Measurements from ENCODE around the gene SRD5A1. TPM values are rescaled to one million over a fixed set of nuclear protein-coding genes. Genes with fewer than 3 reads are reported as not detected.
"Not testable (repeated sequence)": the region's sequence is repeated elsewhere in the genome, so short reads cannot be mapped to it uniquely, and the experiment has no call there.

Gene SRD5A1
- total RNA-seq, 2 experiments from 2014 or later, result 15.9 to 20.4 TPM

DNA sequence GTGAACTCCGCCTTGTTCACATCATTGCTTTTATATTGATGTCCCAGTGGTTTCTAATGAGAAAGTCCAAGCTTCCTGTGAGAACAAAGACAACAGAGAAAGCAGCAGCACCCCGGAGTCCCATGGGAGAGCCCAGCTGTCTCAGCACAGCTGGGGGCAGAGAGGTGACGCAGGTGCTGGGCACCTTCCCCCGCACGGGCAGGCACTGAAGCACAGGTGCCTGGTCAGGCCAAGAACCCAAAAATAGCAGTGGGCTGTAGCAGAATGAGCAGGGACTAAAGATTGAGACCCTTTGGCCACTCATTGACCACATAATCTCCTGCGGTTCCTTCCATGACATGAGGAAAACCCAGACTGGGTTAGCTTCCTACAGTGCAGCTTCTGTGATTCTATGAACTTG lies 18.8 kb downstream of the SRD5A1 start:
- ChIA-PET POLR2A (no interaction called here), CTCF (no interaction called here)
- Mint-ChIP-seq H3K36me3 (ENCODE audit: low read depth) (peaks cover 44% of the 10 kb centered on the region), H3K27ac (no peak overlapping the region), H3K4me3 (no peak overlapping the region), H3K9me3 (ENCODE audit: insufficient read depth) (peaks cover 20% of the 10 kb centered on the region), H3K4me1 (ENCODE audit: low read depth) (peaks cover 5% of the 10 kb centered on the region), H3K27me3 (ENCODE audit: low read depth) (no peaks in the 10 kb centered on the region)
- DNase-seq, result no peak
- ATAC-seq, result no peak

DNA sequence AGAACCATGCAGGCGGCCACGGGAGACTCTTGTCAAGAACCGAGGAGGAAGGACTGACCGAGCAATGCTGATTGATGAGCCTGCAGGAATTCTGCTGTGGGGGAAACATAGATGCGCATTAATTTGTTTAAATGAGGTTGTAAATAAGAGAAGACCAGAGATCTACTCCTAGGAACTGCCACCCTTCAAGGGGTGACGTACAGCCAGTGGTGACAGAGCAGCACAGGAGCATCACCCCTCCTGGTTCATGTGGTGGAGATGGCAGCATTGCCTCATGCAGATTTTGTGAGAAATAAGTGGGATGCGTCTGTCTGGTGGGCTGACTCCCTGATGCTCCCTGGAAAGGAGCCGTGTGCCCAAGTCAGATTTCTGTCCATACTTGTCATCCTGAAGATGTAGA lies 22.2 kb downstream of the SRD5A1 start:
- DNase-seq, result no peak
- Mint-ChIP-seq H3K27ac (no peak overlapping the region), H3K4me3 (no peak overlapping the region), H3K36me3 (ENCODE audit: low read depth) (peaks cover 51% of the 10 kb centered on the region), H3K4me1 (ENCODE audit: low read depth) (peaks cover 7% of the 10 kb centered on the region), H3K9me3 (ENCODE audit: insufficient read depth) (peaks cover 21% of the 10 kb centered on the region), H3K27me3 (ENCODE audit: low read depth) (no peaks in the 10 kb centered on the region)
- no peak for ATAC-seq
- ChIA-PET CTCF (no interaction called here), POLR2A (no interaction called here)

DNA sequence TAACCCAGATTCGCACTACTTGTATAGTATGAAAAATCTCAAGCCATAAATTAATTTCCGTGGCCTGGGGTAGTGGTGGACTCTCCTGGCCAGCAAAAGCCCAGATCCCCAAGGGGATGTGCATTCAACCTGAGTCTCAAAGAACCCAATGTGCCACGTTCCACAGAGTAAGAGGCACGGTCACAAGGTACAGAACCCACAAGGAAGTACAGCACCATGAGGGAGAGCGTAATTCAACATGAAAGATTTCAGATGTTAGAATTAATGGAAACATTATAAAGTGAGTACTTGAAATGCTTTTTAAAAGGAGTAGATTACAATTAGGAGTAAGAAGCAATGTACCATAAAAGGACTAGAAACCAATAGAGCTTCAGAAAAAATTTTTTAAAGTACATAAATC lies 23.4 kb downstream of the SRD5A1 start:
- ChIA-PET POLR2A (no interaction called here), CTCF (no interaction called here)
- no peak overlapping the region for H3K27ac Mint-ChIP-seq
- no peak overlapping the region for H3K4me3 Mint-ChIP-seq
- ATAC-seq, result no peak
- peaks cover 7% of the 10 kb centered on the region for H3K4me1 Mint-ChIP-seq (ENCODE audit: low read depth)
- peaks cover 21% of the 10 kb centered on the region for H3K9me3 Mint-ChIP-seq (ENCODE audit: insufficient read depth)
- H3K36me3 Mint-ChIP-seq (ENCODE audit: low read depth), result peaks cover 51% of the 10 kb centered on the region
- H3K27me3 Mint-ChIP-seq (ENCODE audit: low read depth), result no peaks in the 10 kb centered on the region
- DNase-seq, result no peak

DNA sequence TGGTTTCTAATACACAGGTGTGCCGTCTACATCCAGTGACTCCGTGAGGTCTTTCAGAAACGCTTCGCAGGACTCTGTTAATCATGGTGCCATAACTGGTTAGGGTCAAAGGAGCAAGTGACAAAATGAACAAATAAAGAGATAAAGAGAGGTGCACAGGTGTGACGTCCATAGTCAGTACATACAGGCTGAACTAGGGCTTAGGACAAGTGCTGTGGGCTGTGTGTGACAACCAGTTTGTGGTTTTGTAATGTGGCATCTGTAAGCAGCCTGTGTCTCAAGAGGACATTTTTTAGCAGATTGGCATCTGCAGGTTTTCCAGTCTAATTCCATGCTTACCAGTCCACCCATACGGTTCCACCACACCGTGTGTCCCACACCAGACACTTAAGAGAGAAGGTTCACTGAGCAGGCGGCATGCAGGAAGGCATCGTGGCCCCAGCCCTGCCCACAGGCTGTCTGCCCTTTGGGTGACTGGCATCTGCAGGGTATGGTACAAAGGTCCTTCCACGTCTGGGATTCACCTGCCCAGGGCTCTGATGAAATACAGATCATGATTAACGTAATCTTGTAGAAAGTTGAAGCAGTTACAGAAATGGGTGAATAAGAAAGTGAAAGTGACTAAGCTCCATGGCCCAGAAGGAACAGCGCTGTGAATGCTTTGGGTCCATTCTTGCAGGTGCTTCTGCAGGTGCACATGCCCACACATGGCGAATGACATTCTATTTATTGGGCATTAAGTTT lies 26.9 kb downstream of the SRD5A1 start:
- H3K4me3 Mint-ChIP-seq, result no peak overlapping the region
- ATAC-seq (no peak), DNase-seq (no peak)
- ChIA-PET POLR2A (no interaction called here), CTCF (no interaction called here)
- H3K36me3 Mint-ChIP-seq (ENCODE audit: low read depth), result peaks cover 39% of the 10 kb centered on the region
- no peaks in the 10 kb centered on the region for H3K27me3 Mint-ChIP-seq (ENCODE audit: low read depth)
- H3K4me1 Mint-ChIP-seq (ENCODE audit: low read depth), result peaks cover 7% of the 10 kb centered on the region
- peaks cover 20% of the 10 kb centered on the region for H3K9me3 Mint-ChIP-seq (ENCODE audit: insufficient read depth)
- peak overlapping the region; percentile 44 for H3K27ac Mint-ChIP-seq

DNA sequence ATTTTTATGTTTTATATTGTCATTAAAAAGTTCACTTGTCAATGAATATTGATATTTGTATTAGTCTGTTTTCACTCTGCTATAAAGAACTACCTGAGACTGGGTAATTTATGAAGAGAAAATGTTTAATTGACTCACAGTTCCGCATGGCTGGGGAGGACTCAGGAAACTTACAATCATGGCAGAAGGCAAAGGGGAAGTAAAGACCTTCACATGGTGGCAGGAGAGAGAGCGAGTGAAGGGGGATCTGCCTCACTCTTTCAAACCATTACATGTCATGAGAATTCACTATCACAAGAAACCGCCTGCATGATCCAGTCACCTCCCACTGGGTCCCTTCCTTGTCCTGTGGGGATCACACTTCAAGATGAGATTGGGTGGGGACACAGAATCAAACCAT lies 27.4 kb downstream of the SRD5A1 start:
- Mint-ChIP-seq H3K4me3 (no peak overlapping the region), H3K36me3 (ENCODE audit: low read depth) (peaks cover 33% of the 10 kb centered on the region), H3K27me3 (ENCODE audit: low read depth) (no peaks in the 10 kb centered on the region), H3K27ac (no peak overlapping the region), H3K9me3 (ENCODE audit: insufficient read depth) (peaks cover 14% of the 10 kb centered on the region), H3K4me1 (ENCODE audit: low read depth) (peaks cover 7% of the 10 kb centered on the region)
- no peak for DNase-seq
- ChIA-PET CTCF (no interaction called here), POLR2A (no interaction called here)
- ATAC-seq, result no peak

DNA sequence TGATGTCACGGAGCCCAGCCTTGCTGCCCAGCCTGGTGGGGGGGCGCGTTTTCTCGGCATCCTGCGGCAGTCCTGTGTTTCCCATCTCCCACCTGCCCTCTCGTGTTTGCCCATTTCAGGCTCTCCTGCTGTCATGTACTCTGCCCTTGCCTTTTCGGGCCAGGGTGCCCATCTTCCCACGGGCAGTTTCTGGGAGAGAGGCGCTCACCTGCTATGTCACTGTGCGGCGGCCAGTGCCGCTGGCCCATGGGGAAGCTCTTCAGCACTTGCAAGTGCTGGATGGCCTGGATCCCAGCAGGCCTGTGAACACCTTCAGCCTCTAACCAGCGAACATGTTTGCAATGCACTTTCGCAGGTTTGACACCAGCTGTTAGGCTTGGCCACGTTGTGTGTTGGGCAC lies 33.5 kb downstream of the SRD5A1 start:
- no peaks in the 10 kb centered on the region for H3K4me1 Mint-ChIP-seq (ENCODE audit: low read depth)
- H3K4me3 Mint-ChIP-seq, result no peak overlapping the region
- ATAC-seq, result no peak
- POLR2A ChIA-PET, result no interaction called here
- H3K9me3 Mint-ChIP-seq (ENCODE audit: insufficient read depth), result no peaks in the 10 kb centered on the region
- H3K27me3 Mint-ChIP-seq (ENCODE audit: low read depth), result no peaks in the 10 kb centered on the region
- H3K36me3 Mint-ChIP-seq (ENCODE audit: low read depth), result peaks cover 18% of the 10 kb centered on the region
- no peak overlapping the region for H3K27ac Mint-ChIP-seq
- CTCF ChIA-PET, result no interaction called here
- no peak for DNase-seq

DNA sequence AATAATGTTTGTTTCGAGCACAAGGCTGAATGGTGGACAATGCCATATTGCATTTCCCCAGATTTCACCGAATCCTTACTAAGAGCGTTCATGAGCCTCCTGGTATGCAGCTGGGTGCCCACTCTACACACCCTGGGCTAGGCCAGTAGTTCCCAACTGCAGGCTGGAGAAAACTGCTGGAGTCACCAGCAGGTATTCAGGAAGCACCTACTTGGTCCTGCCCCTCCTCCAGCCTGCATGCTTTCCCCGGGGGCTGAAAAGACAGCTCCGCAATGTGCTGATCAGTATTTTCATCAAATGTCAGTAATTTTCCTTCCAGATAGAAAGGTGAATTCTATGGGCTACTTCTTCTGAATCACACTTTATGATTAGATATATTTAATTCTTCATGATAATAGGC lies 34.4 kb downstream of the SRD5A1 start:
- Mint-ChIP-seq H3K4me1 (ENCODE audit: low read depth) (no peaks in the 10 kb centered on the region), H3K27me3 (ENCODE audit: low read depth) (no peaks in the 10 kb centered on the region), H3K9me3 (ENCODE audit: insufficient read depth) (no peaks in the 10 kb centered on the region), H3K27ac (no peak overlapping the region), H3K4me3 (no peak overlapping the region), H3K36me3 (ENCODE audit: low read depth) (peaks cover 18% of the 10 kb centered on the region)
- ChIA-PET POLR2A (no interaction called here), CTCF (no interaction called here)
- DNase-seq (no peak), ATAC-seq (no peak)

DNA sequence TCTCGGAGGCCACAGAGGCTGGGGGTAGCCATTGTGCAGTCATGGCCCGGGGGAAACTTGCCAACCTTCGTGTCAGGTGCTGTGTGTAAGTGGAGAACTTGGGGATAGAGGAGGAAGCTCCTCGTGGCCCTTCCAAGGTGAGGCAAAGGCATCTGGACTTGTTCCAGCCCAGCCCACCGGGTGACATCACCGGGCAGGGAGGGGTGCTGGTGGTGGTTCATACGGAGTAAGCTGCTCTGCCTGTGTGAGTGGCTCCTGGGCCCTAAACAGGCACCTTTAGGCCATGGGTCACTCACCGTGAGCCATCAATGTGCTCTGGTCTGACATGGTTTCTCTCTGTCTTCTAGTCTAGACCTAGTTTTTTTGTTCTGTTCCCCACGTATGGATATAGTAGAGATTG lies 35.5 kb downstream of the SRD5A1 start:
- POLR2A ChIA-PET, result interaction anchor here (0.6 kb wide), 1 partner anchor 12 kb away, joined by 3 read pairs; no protein-coding TSS in a partner anchor
- CTCF ChIA-PET; H3K27ac Mint-ChIP-seq; H3K4me1 Mint-ChIP-seq (ENCODE audit: low read depth); H3K27me3 Mint-ChIP-seq (ENCODE audit: low read depth); H3K9me3 Mint-ChIP-seq (ENCODE audit: insufficient read depth); ATAC-seq; DNase-seq; H3K4me3 Mint-ChIP-seq: not testable (repeated sequence)
- H3K36me3 Mint-ChIP-seq (ENCODE audit: low read depth), result peaks cover 18% of the 10 kb centered on the region

DNA sequence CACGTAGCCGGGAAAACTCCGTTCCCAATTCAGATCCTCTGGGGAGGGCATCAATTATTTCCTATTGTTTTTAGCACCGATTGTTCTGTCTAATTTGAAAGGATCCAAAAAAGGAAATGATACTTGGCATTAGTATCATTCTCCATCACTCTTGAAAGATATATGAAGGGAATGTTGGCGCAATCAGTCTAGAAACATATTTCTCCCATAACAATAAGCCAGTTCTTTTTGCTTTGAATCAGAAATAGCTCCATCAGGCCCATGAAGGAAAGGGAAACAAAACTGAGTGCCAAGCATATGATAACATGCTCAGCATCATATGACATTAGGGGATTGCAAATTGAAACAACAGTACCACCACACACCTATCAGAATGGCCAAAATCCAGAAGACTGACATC lies 39.8 kb downstream of the SRD5A1 start:
- Mint-ChIP-seq H3K4me1 (ENCODE audit: low read depth) (no peaks in the 10 kb centered on the region), H3K27me3 (ENCODE audit: low read depth) (no peaks in the 10 kb centered on the region)
- CTCF ChIA-PET, result no interaction called here

DNA sequence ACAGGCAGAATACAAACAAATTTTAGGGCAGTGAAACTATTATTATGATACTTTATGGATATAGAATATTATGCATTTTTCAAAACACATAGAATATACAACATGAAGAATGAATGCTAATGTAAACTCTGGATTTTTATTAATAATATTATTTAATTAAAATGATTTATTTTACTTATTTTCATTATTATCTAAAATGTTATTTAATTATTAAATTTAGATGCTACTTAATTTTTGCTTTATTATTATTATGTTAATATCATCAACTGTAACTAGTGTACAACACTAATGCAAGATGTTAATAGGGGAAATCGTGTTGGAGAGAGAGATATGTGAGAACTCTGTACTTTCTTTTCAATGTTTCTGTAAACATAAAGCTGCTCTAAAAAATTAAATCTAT lies 40.7 kb downstream of the SRD5A1 start:
- Mint-ChIP-seq H3K27me3 (ENCODE audit: low read depth) (no peaks in the 10 kb centered on the region), H3K9me3 (ENCODE audit: insufficient read depth) (no peaks in the 10 kb centered on the region), H3K27ac (no peak overlapping the region), H3K36me3 (ENCODE audit: low read depth) (peaks cover 18% of the 10 kb centered on the region), H3K4me1 (ENCODE audit: low read depth) (no peaks in the 10 kb centered on the region), H3K4me3 (no peak overlapping the region)
- ATAC-seq, result no peak
- ChIA-PET CTCF (no interaction called here), POLR2A (no interaction called here)
- no peak for DNase-seq

More for the DNA sequence above, 39.8 kb downstream of the SRD5A1 start:
- POLR2A ChIA-PET, result no interaction called here
- Mint-ChIP-seq H3K36me3 (ENCODE audit: low read depth) (peaks cover 18% of the 10 kb centered on the region), H3K4me3 (no peak overlapping the region), H3K27ac (no peak overlapping the region), H3K9me3 (ENCODE audit: insufficient read depth) (no peaks in the 10 kb centered on the region)
- DNase-seq, result no peak
- ATAC-seq, result no peak

DNA sequence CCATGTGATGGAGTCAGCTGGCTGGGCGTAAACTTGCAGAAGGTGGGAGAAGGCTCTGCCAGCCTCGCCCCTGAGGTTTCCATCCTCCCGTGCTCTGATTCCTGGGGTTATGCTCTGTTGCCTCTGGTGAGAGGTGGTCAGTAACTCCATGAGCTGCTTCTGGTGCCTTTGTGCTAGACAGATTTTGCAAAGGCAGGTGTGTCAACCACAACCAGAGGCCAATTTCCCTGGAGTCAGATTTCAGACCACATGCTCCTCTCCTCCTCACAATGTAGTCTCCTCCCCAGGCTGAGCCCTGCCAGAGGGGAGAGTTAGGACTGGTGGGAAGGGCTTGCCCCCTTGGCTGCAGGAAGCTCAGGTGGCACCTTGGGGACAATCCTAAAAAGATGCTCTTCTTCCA lies 41.2 kb downstream of the SRD5A1 start:
- Mint-ChIP-seq H3K9me3 (ENCODE audit: insufficient read depth) (no peaks in the 10 kb centered on the region), H3K4me3 (no peak overlapping the region), H3K36me3 (ENCODE audit: low read depth) (peaks cover 18% of the 10 kb centered on the region), H3K27me3 (ENCODE audit: low read depth) (no peaks in the 10 kb centered on the region), H3K4me1 (ENCODE audit: low read depth) (no peaks in the 10 kb centered on the region), H3K27ac (no peak overlapping the region)
- ATAC-seq (no peak), DNase-seq (no peak)
- CTCF ChIA-PET, result no interaction called here
- POLR2A ChIA-PET, result no interaction called here

DNA sequence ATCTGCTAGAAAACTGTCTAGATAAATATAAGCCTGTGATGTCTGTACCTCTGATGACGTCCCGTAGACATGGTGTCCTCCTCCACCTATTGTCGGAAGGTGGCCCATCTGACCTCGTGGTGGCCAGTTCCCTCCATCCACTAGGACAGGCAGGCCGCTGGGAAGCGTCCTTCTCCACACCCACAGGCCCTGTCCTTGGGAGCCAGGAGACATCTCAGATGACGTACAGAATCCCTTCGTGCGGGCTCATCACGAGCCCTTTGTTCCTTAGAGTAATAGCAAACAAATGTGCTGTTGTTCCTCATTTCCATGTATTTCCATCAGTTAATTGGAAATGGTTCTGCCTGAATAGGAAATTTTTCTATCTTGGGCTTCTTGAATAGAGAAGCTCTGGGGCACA lies 41.6 kb downstream of the SRD5A1 start:
- ATAC-seq (no peak), DNase-seq (no peak)
- Mint-ChIP-seq H3K36me3 (ENCODE audit: low read depth) (peaks cover 13% of the 10 kb centered on the region), H3K4me3 (no peak overlapping the region), H3K4me1 (ENCODE audit: low read depth) (no peaks in the 10 kb centered on the region), H3K9me3 (ENCODE audit: insufficient read depth) (no peaks in the 10 kb centered on the region), H3K27ac (no peak overlapping the region), H3K27me3 (ENCODE audit: low read depth) (no peaks in the 10 kb centered on the region)
- POLR2A ChIA-PET, result no interaction called here
- CTCF ChIA-PET, result no interaction called here

DNA sequence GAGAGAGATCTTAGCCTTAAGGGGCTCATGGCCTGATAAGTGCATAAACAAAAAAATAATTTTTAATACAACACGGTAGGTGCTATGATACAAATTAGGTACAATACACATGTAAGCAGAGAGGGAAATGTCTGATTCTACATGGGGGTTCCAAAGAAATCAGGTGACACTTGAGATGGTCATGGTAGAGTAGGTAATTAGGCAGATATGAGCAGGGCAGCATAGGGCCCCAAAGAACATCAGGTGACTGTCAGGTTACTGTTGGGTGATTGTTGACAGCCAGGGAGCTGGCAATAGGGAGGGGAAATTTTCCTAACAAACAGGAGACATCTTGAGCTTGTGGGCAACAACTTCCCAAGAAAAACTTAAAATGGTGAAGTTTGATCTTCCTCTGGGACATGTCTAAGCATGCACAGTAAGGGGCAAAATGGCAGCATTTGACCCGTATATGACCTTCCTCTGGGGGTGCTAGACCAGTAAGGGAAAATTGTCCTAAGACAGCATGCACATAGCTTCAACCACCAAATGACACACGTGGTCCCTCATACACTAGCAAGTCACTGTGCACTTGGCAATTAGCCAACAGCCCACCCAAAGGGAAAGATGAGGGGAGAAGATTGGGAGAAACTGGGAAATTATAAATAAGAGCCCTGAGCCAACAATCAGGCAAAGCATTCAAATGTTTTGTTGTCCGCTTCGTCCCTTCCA lies 42.7 kb downstream of the SRD5A1 start:
- DNase-seq (no peak), ATAC-seq (no peak)
- CTCF ChIA-PET, result no interaction called here
- H3K27me3 Mint-ChIP-seq (ENCODE audit: low read depth), result no peaks in the 10 kb centered on the region
- H3K4me3 Mint-ChIP-seq, result no peak overlapping the region
- POLR2A ChIA-PET, result no interaction called here
- H3K9me3 Mint-ChIP-seq (ENCODE audit: insufficient read depth), result no peaks in the 10 kb centered on the region
- no peaks in the 10 kb centered on the region for H3K4me1 Mint-ChIP-seq (ENCODE audit: low read depth)
- H3K27ac Mint-ChIP-seq, result no peak overlapping the region
- H3K36me3 Mint-ChIP-seq (ENCODE audit: low read depth), result peaks cover 5% of the 10 kb centered on the region
